Left ventricle myocardium inferior (tissue), 1 donor: ENCODE results near the gene HEATR3. TPM values are rescaled to one million over a fixed set of nuclear protein-coding genes. Genes with fewer than 3 reads are reported as not detected.

Experiments used
- DNase-seq: peaks from one replicate; pipeline ENCODE4 v3.0.0-alpha.2; 2020
- H3K27ac ChIP-seq: fragments of 200-600 bp; replicated peaks from 2 replicates; pipeline ENCODE4 v1.8.0; 2021
- H3K27me3 ChIP-seq: fragments of 200-600 bp; 2 replicates; pipeline ENCODE4 v1.8.0; 2021; ENCODE audit warnings: low read depth
- H3K36me3 ChIP-seq: fragments of 200-600 bp; 2 replicates; pipeline ENCODE4 v1.8.0; 2021
- H3K4me1 ChIP-seq: fragments of 200-600 bp; 2 replicates; pipeline ENCODE4 v1.8.0; 2021
- H3K4me3 ChIP-seq: fragments of 200-600 bp; 2 replicates; pipeline ENCODE4 v1.8.0; 2021; ENCODE audit warnings: mild to moderate bottlenecking, moderate library complexity
- H3K9me3 ChIP-seq: fragments of 200-600 bp; replicated peaks from 2 replicates; pipeline ENCODE4 v1.8.0; 2021
- intact Hi-C: fragments of 100-400 bp; cut with micrococcal nuclease; formaldehyde crosslinking; loops from one replicate; pipeline ENCODE4 v1.11.0; 2022
- total RNA-seq: library from RNA; stranded (reverse); fragmentation: NEBNext Ultra II Directional; extraction: Animal tissue kit (Norgen Biotek cat#: 25700); gene quantifications from one replicate; pipeline ENCODE4 v1.2.1, GENCODE V29; 2021
- TF ChIP-seq, protein P1 (sequence below): fragments of 200-600 bp; IDR thresholded peaks from 2 replicates; pipeline ENCODE4 v1.8.0; 2021; ENCODE audit warnings: antibody characterized with exemption, mild to moderate bottlenecking, borderline replicate concordance
- donor health status: DM: no; HTN: yes; CAD: no; lungs with severe emphysema.

HEATR3 gene
- total RNA-seq, 1 donor from 2014 or later = 9.0 TPM

DNA sequence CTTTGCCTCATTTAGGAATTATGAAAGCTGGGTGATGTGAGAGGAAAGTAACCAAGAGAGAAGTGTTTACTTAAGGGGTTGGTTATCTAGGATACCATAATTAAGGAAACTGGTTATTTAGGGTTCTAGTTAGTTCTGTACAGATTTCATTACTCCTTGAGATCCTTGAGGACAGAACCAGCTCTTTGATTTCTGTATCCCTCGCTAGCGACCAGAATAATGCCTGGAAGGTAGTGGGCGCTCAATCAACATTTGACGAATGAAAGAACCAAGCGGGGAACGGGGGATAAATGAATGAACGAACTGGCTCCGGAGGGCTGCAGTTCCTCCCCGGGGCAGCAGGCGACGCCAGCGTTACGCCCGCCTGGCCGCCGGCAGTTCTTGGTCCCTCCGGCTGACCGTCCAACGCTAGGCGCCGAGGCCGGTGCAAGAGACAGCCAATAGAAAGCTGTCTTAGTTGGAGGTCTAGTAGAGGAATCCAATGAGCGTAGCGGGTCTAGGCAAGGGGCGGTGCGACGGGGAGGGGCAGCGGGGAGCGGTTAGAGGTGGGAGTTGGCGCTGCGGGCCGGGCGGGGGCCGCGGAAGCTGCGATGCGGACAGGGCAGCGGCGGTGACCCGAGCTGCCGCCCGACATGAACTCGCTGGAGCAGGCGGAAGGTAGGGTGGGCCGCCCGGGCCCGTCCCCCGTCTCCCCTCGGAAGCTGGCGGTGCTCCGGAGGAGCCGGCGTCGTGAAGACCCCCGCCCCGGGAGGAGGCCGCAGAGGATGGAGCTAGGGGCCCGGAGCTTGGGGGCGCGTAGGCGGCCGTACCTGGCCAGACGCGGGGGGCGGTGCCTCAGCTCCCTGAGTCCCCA, 40.9 kb upstream of the HEATR3 start, which contains the start of gene CNEP1R1:
Gene CNEP1R1 (plus strand): TSS at position 542 of the 853 bp plus-strand sequence. CDS start 91 bp downstream, at position 633.
- peaks cover 4% of the 10 kb centered on the region for H3K27me3 ChIP-seq
- no peaks in the 10 kb centered on the region for H3K9me3 ChIP-seq
- H3K4me3 ChIP-seq = peak within 1 kb of the TSS; percentile 99
- TF ChIP-seq, protein P1, sequence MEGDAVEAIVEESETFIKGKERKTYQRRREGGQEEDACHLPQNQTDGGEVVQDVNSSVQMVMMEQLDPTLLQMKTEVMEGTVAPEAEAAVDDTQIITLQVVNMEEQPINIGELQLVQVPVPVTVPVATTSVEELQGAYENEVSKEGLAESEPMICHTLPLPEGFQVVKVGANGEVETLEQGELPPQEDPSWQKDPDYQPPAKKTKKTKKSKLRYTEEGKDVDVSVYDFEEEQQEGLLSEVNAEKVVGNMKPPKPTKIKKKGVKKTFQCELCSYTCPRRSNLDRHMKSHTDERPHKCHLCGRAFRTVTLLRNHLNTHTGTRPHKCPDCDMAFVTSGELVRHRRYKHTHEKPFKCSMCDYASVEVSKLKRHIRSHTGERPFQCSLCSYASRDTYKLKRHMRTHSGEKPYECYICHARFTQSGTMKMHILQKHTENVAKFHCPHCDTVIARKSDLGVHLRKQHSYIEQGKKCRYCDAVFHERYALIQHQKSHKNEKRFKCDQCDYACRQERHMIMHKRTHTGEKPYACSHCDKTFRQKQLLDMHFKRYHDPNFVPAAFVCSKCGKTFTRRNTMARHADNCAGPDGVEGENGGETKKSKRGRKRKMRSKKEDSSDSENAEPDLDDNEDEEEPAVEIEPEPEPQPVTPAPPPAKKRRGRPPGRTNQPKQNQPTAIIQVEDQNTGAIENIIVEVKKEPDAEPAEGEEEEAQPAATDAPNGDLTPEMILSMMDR = peak; percentile 100
- peak within 1 kb of the TSS; percentile 89 for H3K27ac ChIP-seq
- H3K4me1 ChIP-seq = peaks cover 41% of the 10 kb centered on the region
- peak; percentile 93 for DNase-seq
- intact Hi-C loops = no loop called here
- peaks cover 2% of the 10 kb centered on the region for H3K36me3 ChIP-seq

DNA sequence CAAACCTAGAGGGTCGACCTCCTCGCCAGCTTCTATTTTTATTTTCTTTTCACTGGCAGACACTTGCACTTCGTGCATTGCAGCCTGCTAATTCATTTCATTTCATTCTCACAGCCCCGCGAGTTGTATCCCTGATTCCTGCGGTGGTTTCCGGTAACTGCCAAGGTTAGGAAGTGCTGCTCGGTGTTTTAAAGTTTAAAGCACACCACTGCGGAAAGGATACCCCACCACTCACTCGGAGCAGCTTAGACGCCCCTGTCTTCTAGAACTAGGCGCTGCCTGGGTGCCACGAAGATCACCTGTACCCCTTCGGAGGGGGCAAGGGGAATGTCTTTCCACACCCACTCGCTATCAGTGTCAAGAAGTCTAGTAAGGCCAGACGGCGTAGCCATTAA, 40.2 kb upstream of the HEATR3 start:
- Histone ChIP-seq H3K4me1 (peaks cover 41% of the 10 kb centered on the region), H3K27me3 (peaks cover 4% of the 10 kb centered on the region), H3K36me3 (peaks cover 8% of the 10 kb centered on the region), H3K27ac (peak overlapping the region; percentile 89), H3K4me3 (peak overlapping the region; percentile 99), H3K9me3 (no peaks in the 10 kb centered on the region)
- DNase-seq = no peak
- TF ChIP-seq, protein P1 = no peak
- intact Hi-C loops = no loop called here

DNA sequence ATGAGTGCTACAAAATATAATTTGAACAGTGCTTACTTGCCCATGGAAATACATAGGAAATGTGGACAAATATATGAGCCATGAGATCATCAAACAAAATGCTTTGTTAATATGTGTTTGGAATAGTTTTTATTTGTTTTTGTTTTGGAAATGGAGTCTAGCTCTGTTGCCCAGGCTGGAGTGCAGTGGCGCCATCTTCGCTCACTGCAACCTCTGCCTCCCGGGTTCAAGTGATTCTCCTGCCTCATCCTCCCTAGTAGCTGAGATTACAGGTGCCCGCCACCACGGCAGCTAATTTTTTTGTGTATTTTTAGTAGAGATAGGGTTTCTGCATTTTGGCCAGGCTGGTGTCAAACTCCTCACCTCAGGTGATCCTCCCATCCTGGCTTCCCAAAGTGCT, 37.9 kb upstream of the HEATR3 start:
- no peak overlapping the region for H3K27ac ChIP-seq
- TF ChIP-seq, protein P1 = no peak
- no peaks in the 10 kb centered on the region for H3K9me3 ChIP-seq
- peaks cover 30% of the 10 kb centered on the region for H3K36me3 ChIP-seq
- peaks cover 41% of the 10 kb centered on the region for H3K4me1 ChIP-seq
- no peak for DNase-seq
- intact Hi-C loops = no loop called here
- no peaks in the 10 kb centered on the region for H3K27me3 ChIP-seq
- H3K4me3 ChIP-seq = no peak overlapping the region

DNA sequence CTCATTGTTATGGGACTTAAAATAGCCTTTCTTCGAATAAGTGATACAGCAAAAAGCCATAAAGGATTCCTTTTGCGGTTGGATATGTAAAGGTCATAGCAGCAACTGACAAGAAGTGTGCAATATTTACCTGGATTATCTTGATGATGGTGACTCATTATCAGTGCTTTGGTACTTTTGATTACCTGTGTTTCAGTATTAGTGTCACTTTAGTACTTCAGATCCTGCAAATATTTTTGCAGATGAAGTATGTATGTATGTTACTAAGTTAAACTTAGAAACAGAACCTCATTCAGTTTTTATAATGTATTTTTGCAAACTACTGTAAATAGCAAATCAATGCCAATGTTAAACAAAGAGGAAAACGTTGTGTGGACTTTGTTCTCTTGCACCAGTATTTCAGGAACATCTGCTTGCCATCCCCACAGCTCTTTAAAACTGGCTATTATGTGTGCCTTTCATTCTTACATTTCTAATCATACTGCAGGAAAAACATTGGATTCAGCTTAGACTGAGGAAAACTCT, 30.2 kb upstream of the HEATR3 start:
- H3K27me3 ChIP-seq = no peaks in the 10 kb centered on the region
- no peak overlapping the region for H3K4me3 ChIP-seq
- no peaks in the 10 kb centered on the region for H3K4me1 ChIP-seq
- H3K9me3 ChIP-seq = no peaks in the 10 kb centered on the region
- peaks cover 66% of the 10 kb centered on the region for H3K36me3 ChIP-seq
- no peak overlapping the region for H3K27ac ChIP-seq
- TF ChIP-seq, protein P1 = no peak
- no peak for DNase-seq
- intact Hi-C loops = no loop called here

DNA sequence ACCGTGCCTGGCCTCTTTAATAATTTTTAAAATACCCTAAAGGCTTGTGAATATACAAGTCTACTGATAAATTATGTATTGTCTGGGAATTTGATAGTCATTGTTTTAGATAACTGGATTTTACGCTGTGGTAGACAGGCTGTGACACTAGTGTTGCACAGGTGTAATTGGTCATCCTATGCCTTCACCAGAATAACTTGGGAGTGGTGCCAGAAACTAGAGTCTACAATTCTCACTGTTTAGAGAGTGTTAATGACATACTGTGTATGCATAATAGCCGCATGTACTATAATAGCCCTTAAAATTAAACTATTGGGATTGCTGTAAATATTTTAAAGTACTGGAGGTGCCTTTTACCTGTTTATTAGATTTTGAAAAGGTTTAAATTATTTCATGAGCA, 29.3 kb upstream of the HEATR3 start:
- Histone ChIP-seq H3K36me3 (peaks cover 58% of the 10 kb centered on the region), H3K27ac (no peak overlapping the region), H3K27me3 (no peaks in the 10 kb centered on the region), H3K9me3 (no peaks in the 10 kb centered on the region), H3K4me1 (no peaks in the 10 kb centered on the region), H3K4me3 (no peak overlapping the region)
- intact Hi-C loops = no loop called here
- TF ChIP-seq, protein P1 = no peak
- no peak for DNase-seq
